IPS DF 4.7 (cell line): ENCODE results near the gene PRSS50.

Experiments
- DNase-seq: peaks from one replicate; pipeline ENCODE4 v3.0.0-alpha.2; 2013; ENCODE audit warnings: low spot score; ENCODE audit errors: extremely low read depth

The PRSS50 gene

DNA sequence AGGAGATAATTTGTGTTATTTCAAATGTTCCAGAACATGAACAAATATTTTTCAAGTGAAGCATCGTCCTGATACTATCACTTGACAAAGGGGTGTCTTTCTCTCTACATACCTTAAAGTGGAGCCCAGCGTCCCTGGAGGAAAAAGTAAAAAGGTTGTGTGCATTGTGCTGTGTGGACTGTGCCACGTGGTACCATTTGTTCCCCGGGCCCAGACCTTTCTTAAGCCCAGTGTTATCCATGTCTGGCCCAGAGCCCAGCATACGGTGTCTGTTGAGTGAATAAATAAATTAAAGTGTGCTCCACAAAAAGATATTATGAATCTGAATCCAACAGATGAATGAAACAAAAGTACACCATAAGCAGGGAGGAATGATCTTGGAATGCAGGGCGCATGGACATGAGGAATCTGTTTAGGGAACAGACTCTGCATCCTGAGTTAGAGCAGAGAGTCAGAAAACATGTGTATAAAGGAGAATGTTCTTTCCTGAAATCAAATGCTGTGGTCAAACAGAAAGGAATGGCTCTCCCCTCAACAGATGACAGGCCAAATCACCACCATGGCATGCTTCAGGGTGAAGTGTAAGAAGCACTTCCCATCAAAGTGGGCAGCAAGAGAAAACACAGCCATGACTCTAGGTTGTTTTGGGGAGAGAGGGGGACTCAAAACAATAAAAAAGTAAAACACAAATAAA is 8.1 kb upstream of the PRSS50 start:
- no peak for DNase-seq

- DNase-seq: no peak
These were observed 6.8 kb upstream of the PRSS50 start for GRCh38 chr3:46724424-46724823.

- DNase-seq: no peak
These were observed 4.8 kb upstream of the PRSS50 start for GRCh38 chr3:46722443-46722842.

GRCh38 chr3:46721009-46721408 is 3.3 kb upstream of the PRSS50 start:
- DNase-seq: no peak

DNA sequence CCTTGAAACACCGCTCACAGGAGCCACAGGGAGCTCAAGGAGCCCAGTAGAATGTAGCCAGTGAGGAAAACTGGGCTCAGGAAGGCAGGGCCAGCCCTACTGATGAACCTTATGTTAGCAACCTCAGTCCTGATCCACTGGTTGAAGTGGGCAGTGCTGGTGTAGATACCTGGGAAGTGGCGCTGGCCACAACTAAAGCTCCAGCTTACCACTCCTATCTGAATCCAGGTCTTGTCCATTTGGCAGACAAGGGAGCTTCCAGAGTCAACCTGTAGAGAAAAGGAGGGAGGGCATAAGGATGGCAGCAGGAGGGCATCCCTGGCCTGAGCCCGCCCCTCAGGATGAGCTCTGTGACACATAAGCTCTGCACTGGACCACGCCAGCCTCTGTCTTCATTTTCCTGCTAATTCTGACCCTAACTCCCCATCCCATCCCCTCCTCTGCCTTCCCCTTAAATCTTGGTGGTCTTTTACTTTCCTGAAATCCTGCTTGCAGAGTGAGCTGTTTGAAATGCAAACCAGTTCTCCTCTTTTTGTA is 2.1 kb upstream of the PRSS50 start:
- no peak for DNase-seq

- no peak for DNase-seq
These were observed 1.4 kb upstream of the PRSS50 start for GRCh38 chr3:46719044-46719565.

- no peak for DNase-seq
These were observed 918 bp downstream of the PRSS50 start for GRCh38 chr3:46716461-46717441.

- no peak for DNase-seq
These were observed 2.0 kb downstream of the PRSS50 start for GRCh38 chr3:46715507-46716175.

DNA sequence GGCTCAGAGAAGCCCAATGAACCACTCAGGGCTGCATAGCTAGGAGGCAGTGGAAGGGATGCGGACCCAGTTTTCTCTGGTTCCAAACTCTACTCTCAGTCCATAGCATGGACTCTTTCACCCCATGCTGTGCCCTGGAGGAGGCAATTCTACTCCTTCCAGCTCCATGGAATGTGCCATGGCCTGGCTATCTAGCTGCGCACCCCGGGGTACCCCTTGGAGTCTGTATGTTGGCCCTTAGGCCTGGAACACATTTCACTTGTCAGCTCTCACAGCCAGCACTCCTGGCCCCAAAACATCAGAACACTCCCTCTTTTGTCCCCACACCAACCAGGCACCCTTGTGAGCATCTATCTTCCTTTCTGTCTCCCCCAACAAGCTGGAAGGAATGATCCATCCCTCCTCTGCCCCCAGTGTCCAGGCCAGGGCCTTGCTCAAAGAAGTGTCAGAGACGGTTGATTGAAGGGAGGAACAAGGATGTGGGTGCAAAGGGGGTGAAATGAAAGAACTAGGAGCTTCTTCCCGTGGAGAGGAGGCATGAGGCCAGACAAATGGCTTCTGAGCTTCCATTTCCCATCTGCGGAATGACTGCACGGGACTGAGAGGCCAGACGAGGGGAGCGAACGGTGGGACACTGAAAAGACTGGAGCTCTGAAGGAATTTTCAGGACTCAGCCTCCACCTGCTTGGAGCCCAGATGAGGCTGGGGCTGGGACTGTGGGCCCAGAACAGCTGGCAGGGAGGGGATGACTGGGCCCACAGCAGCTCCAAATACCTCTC is 2.8 kb downstream of the PRSS50 start:
- no peak for DNase-seq

DNA sequence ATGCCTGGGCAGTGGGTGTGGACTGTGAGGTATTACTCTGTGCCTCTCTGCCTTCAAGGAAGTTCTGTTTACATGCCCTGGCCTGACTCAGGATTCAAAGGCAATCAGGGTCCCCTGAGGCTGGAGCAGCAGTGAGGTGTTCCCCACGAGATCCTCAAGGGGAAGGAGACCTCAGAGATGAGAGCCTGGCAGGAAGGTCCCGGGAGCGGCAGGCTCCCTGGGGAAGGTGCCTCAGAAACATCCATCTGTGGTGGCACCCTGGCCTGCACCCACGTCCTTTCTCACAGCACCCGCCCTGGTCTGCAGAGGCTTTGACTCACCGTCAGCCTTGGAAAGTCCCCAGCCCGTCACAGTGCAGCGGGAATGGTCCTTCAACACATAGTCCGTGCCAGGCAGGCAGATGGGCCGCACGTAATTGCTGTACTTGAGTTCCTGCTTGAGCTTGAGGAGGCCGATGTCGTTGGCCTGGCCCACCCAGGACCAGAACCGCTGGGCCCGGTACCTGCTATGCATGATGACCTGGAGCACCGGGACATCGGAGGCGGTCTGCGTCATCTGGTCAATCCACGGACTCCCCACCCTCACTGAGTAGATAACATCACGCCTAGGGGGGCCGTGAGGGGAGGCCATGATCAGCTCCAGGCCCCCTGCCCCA is 3.6 kb downstream of the PRSS50 start:
- DNase-seq: no peak

- DNase-seq: no peak
These were observed 4.4 kb downstream of the PRSS50 start for GRCh38 chr3:46713050-46713897.

- DNase-seq: no peak
These were observed 5.2 kb downstream of the PRSS50 start for GRCh38 chr3:46712191-46713049.

DNA sequence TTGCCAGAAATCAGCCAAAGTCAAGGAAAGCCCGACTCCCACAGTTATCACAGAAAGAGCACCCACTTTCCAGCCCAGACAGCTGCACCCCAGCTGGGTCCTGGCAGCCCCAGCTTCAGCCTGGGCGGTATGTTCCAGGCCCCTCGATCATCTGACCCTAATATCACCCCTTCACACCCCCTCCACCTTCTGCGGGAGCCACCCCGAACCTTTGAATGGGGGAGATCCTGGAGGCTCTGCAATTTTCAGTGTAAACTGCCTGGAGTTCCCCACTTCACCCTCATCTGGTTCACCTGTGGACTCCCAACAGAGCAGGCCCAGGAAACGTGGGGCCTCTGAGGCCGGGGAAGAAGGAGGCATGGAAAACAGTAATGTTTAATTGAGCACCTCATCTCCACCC is 5.9 kb downstream of the PRSS50 start:
- DNase-seq: no peak

DNA sequence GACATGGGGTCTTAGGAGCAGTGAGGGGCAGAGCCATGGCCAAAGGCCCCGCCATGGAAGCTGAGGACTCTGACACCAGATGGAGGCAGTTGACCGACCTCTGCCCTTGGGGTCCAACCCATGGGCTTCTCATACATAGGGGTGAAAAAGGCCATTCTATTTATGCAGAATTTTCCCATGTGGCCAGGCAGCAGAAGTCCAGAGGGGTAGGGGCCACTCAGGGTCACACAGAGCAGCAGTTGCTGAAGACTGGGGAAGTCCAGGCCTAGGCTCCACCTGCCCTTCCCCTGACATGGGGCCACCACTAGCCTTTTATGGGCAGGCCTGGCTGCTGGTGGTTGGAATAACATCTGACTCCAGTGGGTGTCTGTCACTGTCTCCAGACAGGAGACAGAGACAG is 6.4 kb downstream of the PRSS50 start:
- DNase-seq: no peak

GRCh38 chr3:46710671-46711295 is 6.9 kb downstream of the PRSS50 start:
- DNase-seq: no peak

DNA sequence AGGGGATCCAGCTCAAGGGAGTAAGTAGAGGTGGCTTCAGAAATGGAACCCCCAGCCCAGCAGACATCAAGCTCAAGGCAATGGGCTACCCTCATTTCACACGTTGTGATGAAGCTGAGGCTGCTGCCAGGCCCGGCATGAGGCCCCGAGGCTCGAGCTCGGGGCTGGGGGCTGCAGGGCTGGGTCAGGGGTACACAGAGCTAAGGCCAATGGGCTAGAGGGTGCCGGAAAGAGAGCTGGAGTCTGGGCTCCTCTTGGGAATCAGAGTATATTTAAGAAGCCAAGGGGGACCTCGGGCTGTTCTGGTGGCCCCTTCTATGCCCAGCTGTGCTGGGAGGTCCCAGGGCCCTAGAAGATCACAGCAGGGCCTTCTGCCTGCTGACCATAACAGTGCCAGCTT is 7.4 kb downstream of the PRSS50 start:
- no peak for DNase-seq

GRCh38 chr3:46709721-46710120 is 7.9 kb downstream of the PRSS50 start:
- DNase-seq: no peak

DNA sequence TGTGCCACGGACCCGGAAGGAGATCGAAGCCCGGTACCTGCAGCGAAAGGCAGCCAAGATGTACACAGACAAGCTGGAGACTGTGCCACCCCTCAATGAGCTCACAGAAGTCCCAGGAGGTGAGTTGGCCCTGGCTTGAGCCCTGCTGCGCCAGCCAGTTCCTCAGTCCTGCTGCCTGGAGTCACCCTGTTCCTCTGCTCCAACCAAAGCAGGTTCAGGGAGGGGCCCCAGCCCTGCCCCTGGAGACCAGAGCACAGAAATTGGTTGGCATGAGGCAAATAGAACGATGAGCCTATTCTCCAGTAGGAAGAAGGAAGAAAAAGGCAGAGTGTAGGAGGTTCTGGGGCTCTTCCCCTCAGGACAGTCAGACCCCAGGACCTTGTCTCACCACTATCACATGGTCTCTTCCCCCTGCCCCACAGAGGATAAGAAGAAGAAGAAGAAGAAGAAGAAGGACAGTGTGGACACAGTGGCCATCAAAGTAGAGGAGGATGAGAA is 8.5 kb downstream of the PRSS50 start:
- no peak for DNase-seq
